PC-3 (cell line): ENCODE data around the gene FRMPD3. TPM values are rescaled to one million over a fixed set of nuclear protein-coding genes. Genes with fewer than 3 reads are reported as not detected.
A peak's percentile ranks its signal among the peaks of the same experiment; 100 is the strongest.

Source experiments
- ATAC-seq: fragments of 200-7000 bp; cut with Tn5 transposase; 2 replicates; pipeline ENCODE4 v1.9.1; 2020; ENCODE audit warnings: mild to moderate bottlenecking, moderate library complexity
- Bru-seq: library from RNA; stranded (reverse); fragments of 400-500 nt; gene quantifications from one replicate; lab custom pipeline; 2021; lab: Mats Ljungman, UMichigan
- BruChase-seq, 2 experiments: library from RNA; stranded (reverse); fragments of 400-500 nt; gene quantifications; one replicate each; lab custom pipeline; 2021; lab: Mats Ljungman, UMichigan
- BruUV-seq: library from RNA; stranded (reverse); fragments of 400-500 nt; replicated peaks from 2 replicates; lab custom pipeline; 2021; lab: Mats Ljungman, UMichigan
- CTCF ChIA-PET: fragments of 300-600 bp; sonication (Branson Sonifier 250); formaldehyde crosslinking; loops from one replicate; lab custom pipeline; 2022; ENCODE audit warnings: antibody characterized with exemption; lab: Charles Lee
- POLR2A ChIA-PET: fragments of 300-600 bp; sonication (Branson Sonifier 250); formaldehyde crosslinking; loops from one replicate; lab custom pipeline; 2022; ENCODE audit warnings: antibody characterized with exemption; ENCODE audit not compliant: unreplicated experiment; lab: Charles Lee
- DNase-seq: peaks from one replicate; pipeline ENCODE4 v3.0.0-alpha.2; 2015
- H2AFZ ChIP-seq: fragments of 300-600 bp; sonication (generic); 2 replicates; pipeline ENCODE4 v1.6.0; 2016; ENCODE audit warnings: antibody characterized with exemption, low read length
- H3F3A ChIP-seq: fragments of 300-600 bp; sonication (generic); one replicate; pipeline ENCODE4 v1.6.0; 2017; ENCODE audit warnings: antibody characterized with exemption, low read length, control low read depth, mild to moderate bottlenecking; ENCODE audit not compliant: unreplicated experiment
- H3K27ac ChIP-seq: fragments of 300-600 bp; sonication (generic); 2 replicates; pipeline ENCODE4 v1.5.1; 2016; ENCODE audit warnings: mild to moderate bottlenecking, low read length
- H3K27me3 ChIP-seq: fragments of 300-600 bp; sonication (generic); 2 replicates; pipeline ENCODE4 v1.6.1; 2016; ENCODE audit warnings: low read length, mixed read lengths
- H3K36me3 ChIP-seq: fragments of 300-600 bp; sonication (generic); 2 replicates; pipeline ENCODE4 v1.6.1; 2016; ENCODE audit warnings: low read depth, mixed run types, low read length, mixed read lengths
- H3K4me1 ChIP-seq: fragments of 300-600 bp; sonication (generic); 2 replicates; pipeline ENCODE4 v1.5.1; 2016; ENCODE audit warnings: low read length; ENCODE audit not compliant: insufficient read depth
- H3K4me2 ChIP-seq: fragments of 300-600 bp; sonication (generic); 2 replicates; pipeline ENCODE4 v1.6.0; 2016; ENCODE audit warnings: low read length
- H3K4me3 ChIP-seq: fragments of 300-600 bp; sonication (generic); 2 replicates; pipeline ENCODE4 v1.5.1; 2016; ENCODE audit warnings: mild to moderate bottlenecking, low read length, mixed read lengths
- H3K79me2 ChIP-seq: fragments of 300-600 bp; sonication (generic); 2 replicates; pipeline ENCODE4 v1.6.1; 2017; ENCODE audit warnings: low read length, mixed read lengths
- H3K9ac ChIP-seq: fragments of 300-600 bp; sonication (generic); 2 replicates; pipeline ENCODE4 v1.6.0; 2016; ENCODE audit warnings: mild to moderate bottlenecking, low read length
- H3K9me2 ChIP-seq: fragments of 300-600 bp; sonication (generic); replicated peaks from 2 replicates; pipeline ENCODE4 v1.6.1; 2016; ENCODE audit warnings: mixed run types, low read length, mixed read lengths
- H3K9me3 ChIP-seq: fragments of 300-600 bp; sonication (generic); 2 replicates; pipeline ENCODE4 v1.6.1; 2016; ENCODE audit warnings: low read length, mixed read lengths
- H4K20me1 ChIP-seq: fragments of 300-600 bp; sonication (generic); 2 replicates; pipeline ENCODE4 v1.6.1; 2016; ENCODE audit warnings: low read length, mixed read lengths
- CTCF ChIP-seq: fragments of 300-600 bp; sonication (generic); conservative IDR thresholded peaks from 2 replicates; pipeline ENCODE4 v1.5.1; 2017; ENCODE audit warnings: antibody characterized with exemption, low read depth, mild to moderate bottlenecking, low read length
- EZH2 ChIP-seq: fragments of 300-600 bp; sonication (generic); IDR thresholded peaks from one replicate; pipeline ENCODE4 v1.6.1; 2017; ENCODE audit warnings: antibody characterized with exemption, mild to moderate bottlenecking, low read length; ENCODE audit not compliant: unreplicated experiment
- EZH2phosphoT487 ChIP-seq: fragments of 300-600 bp; sonication (generic); IDR thresholded peaks from 2 replicates; pipeline ENCODE4 v1.6.1; 2018; ENCODE audit warnings: mild to moderate bottlenecking, antibody characterized with exemption, low read length, borderline replicate concordance
- intact Hi-C: fragments of 100-400 bp; cut with micrococcal nuclease; formaldehyde crosslinking; loops from 2 replicates; pipeline ENCODE4 v1.9.0; 2023
- long read RNA-seq: library from polyadenylated mRNA; unstranded; transcript quantifications from one replicate; pipeline ENCODE4 v2.0.0, GENCODE V29; 2021; ENCODE audit not compliant: unreplicated experiment
- total RNA-seq: library from RNA; depleted of rRNA; stranded (reverse); fragments of >200 nt; gene quantifications from 2 replicates; pipeline ENCODE4 v1.2.3, GENCODE V29; 2014; rRNA removed

Gene FRMPD3
- total RNA-seq (0.04 TPM in 1 of 2 replicates, not detected in the other), Bru-seq, nascent RNA (percentile 6 among the genes with signal in this experiment), BruChase-seq, experiment 1, labeled RNA remaining after a 6-hour chase (percentile 6 among the genes with signal in this experiment), BruChase-seq, experiment 2, labeled RNA remaining after a 2-hour chase (percentile 12 among the genes with signal in this experiment)
- long read RNA-seq, partial matches to known transcripts: 0 of 1 reads
- long read RNA-seq, other reads (novel, unspliced or antisense): 1 of 1 reads

GRCh38 chrX:107448998-107449835 is at the start of gene FRMPD3:
Gene FRMPD3 (plus strand): TSS chrX:107449652. CDS start chrX:107526589, 76,937 bp downstream.
- Histone ChIP-seq H3K79me2 (no peaks in the 10 kb centered on the region), H3K9me3 (no peaks in the 10 kb centered on the region), H3K27me3 (peaks cover 10% of the 10 kb centered on the region; the same call in 1 of the 2 replicates), H4K20me1 (no peaks in the 10 kb centered on the region), H3F3A (no peaks in the 10 kb centered on the region), H3K4me2 (peak within 1 kb of the TSS; percentile 88), H3K36me3 (no peaks in the 10 kb centered on the region), H3K4me1 (peaks cover 6% of the 10 kb centered on the region), H3K27ac (no peak within 1 kb of the TSS), H2AFZ (peak within 1 kb of the TSS; percentile 75; the same call in 1 of the 2 replicates), H3K9ac (no peak within 1 kb of the TSS), H3K4me3 (peak within 1 kb of the TSS; percentile 67), H3K9me2 (no peaks in the 10 kb centered on the region)
- DNase-seq (peak; percentile 25), ATAC-seq (peak; percentile 68)
- POLR2A ChIA-PET: no interaction called here
- intact Hi-C loops: no loop called here
- no TSS peak for BruUV-seq
- CTCF ChIA-PET: no interaction called here
- TF ChIP-seq CTCF: peak; percentile 24; the same call in 1 of the 2 replicates
- no peak for TF ChIP-seq EZH2
- no peak for TF ChIP-seq EZH2phosphoT487

- Histone ChIP-seq H4K20me1 (no peaks in the 10 kb centered on the region), H3F3A (no peaks in the 10 kb centered on the region), H2AFZ (no peak overlapping the region), H3K9me2 (no peaks in the 10 kb centered on the region), H3K4me2 (no peak overlapping the region), H3K4me1 (no peaks in the 10 kb centered on the region), H3K9ac (no peak overlapping the region), H3K4me3 (no peak overlapping the region), H3K79me2 (no peaks in the 10 kb centered on the region), H3K9me3 (no peaks in the 10 kb centered on the region), H3K27ac (no peak overlapping the region), H3K27me3 (no peaks in the 10 kb centered on the region), H3K36me3 (no peaks in the 10 kb centered on the region)
- ChIA-PET POLR2A (no interaction called here), CTCF (no interaction called here)
- intact Hi-C loops: no loop called here
- ATAC-seq (no peak), DNase-seq (no peak)
- TF ChIP-seq EZH2phosphoT487 (no peak), EZH2 (no peak), CTCF (no peak)
- no TSS peak for BruUV-seq
Measured at GRCh38 chrX:107420571-107420970, 28.9 kb upstream of the FRMPD3 start.
